GM12878 (cell line): ENCODE measurements around the gene INO80. TPM values are rescaled to one million over a fixed set of nuclear protein-coding genes. Genes with fewer than 3 reads are reported as not detected.
"Not testable (repeated sequence)": the region's sequence is repeated elsewhere in the genome, so short reads cannot be mapped to it uniquely, and the experiment has no call there.

ENCODE experiments used
- ATAC-seq: fragments of 200-7000 bp; cut with Tn5 transposase; 3 replicates; pipeline ENCODE4 v1.9.1; 2020; ENCODE audit warnings: mild to moderate bottlenecking, moderate library complexity
- BruUV-seq: library from RNA; stranded (reverse); fragments of 400-500 nt; replicated peaks from 2 replicates; lab custom pipeline; 2021; lab: Mats Ljungman, UMichigan
- CTCF ChIA-PET: fragments of 300-600 bp; sonication (Branson Sonifier 250); formaldehyde crosslinking; extraction: SDS; loops from one replicate; lab custom pipeline; 2021; ENCODE audit warnings: inconsistent platforms; lab: Yijun Ruan, JAX
- POLR2A ChIA-PET: fragments of 350-600 bp; formaldehyde crosslinking; extraction: SDS; loops from one replicate; lab custom pipeline; 2021; ENCODE audit warnings: inconsistent platforms; lab: Charles Lee
- RAD21 ChIA-PET: fragments of 300-600 bp; sonication (Branson Sonifier 250); formaldehyde crosslinking; loops from one replicate; lab custom pipeline; 2023; ENCODE audit warnings: antibody characterized with exemption; ENCODE audit not compliant: unreplicated experiment; lab: Charles Lee
- SMC1A ChIA-PET: fragments of 300-600 bp; sonication (Branson Sonifier 250); formaldehyde crosslinking; loops from one replicate; lab custom pipeline; 2023; ENCODE audit not compliant: unreplicated experiment, uncharacterized antibody; lab: Charles Lee
- DNase-seq: peaks from one replicate; pipeline ENCODE4 v3.0.0-alpha.2; 2011; ENCODE audit warnings: low read depth, low spot score
- FAIRE-seq: peaks from 3 replicates; lab custom pipeline; 2011; peaks lifted over from hg19 to GRCh38; lab: Jason Lieb, UNC
- H2AFZ ChIP-seq: 2 replicates; pipeline ENCODE4 v1.6.0; 2011; ENCODE audit warnings: low read depth, low read length, control low read depth; ENCODE audit not compliant: control insufficient read depth
- H3K27ac ChIP-seq: 2 replicates; pipeline ENCODE4 v1.5.1; 2011; ENCODE audit warnings: control low read depth; ENCODE audit not compliant: control insufficient read depth, insufficient read depth
- H3K27me3 ChIP-seq, 2 experiments: replicated peaks in 1 of 2; 2 replicates each; pipeline versions ENCODE4 v1.6.0 to v1.6.1; 2011; ENCODE audit warnings: low read length in 1 of 2; ENCODE audit not compliant: control insufficient read depth in 2 of 2, insufficient read depth in 2 of 2
- H3K36me3 ChIP-seq, 2 experiments: 2 replicates each; pipeline ENCODE4 v1.5.1; 2011; ENCODE audit warnings: low read length in 1 of 2; ENCODE audit not compliant: control insufficient read depth in 2 of 2, insufficient read depth in 2 of 2
- H3K4me1 ChIP-seq: 2 replicates; pipeline ENCODE4 v1.6.1; 2011; ENCODE audit warnings: mild to moderate bottlenecking, low read length, moderate library complexity, mixed read lengths; ENCODE audit not compliant: control insufficient read depth, insufficient read depth
- H3K4me2 ChIP-seq: 2 replicates; pipeline ENCODE4 v1.6.0; 2011; ENCODE audit warnings: control low read depth; ENCODE audit not compliant: control insufficient read depth, insufficient read depth
- H3K4me3 ChIP-seq: fragments of 200-600 bp; sonication (generic); 2 replicates; pipeline ENCODE4 v1.5.1; 2016
- H3K79me2 ChIP-seq: 2 replicates; pipeline ENCODE4 v1.6.0; 2011; ENCODE audit warnings: low read length; ENCODE audit not compliant: control insufficient read depth, insufficient read depth
- H3K9ac ChIP-seq: 2 replicates; pipeline ENCODE4 v1.8.0; 2011; ENCODE audit warnings: low read length, control low read depth, mixed read lengths; ENCODE audit not compliant: control insufficient read depth, insufficient read depth
- H3K9me3 ChIP-seq: replicated peaks from 3 replicates; pipeline ENCODE4 v1.5.1; 2011; ENCODE audit warnings: mild to moderate bottlenecking, low read length; ENCODE audit not compliant: control insufficient read depth, insufficient read depth
- H4K20me1 ChIP-seq: 2 replicates; pipeline ENCODE4 v1.6.0; 2011; ENCODE audit not compliant: control insufficient read depth, insufficient read depth
- ATF7 ChIP-seq: fragments of 450-650 bp; IDR thresholded peaks from 2 replicates; pipeline ENCODE4 v1.6.1; 2016; ENCODE audit warnings: low read depth, mild to moderate bottlenecking
- BACH1 ChIP-seq: fragments of 450-650 bp; IDR thresholded peaks from 2 replicates; pipeline ENCODE4 v1.6.1; 2017; ENCODE audit warnings: mild to moderate bottlenecking, borderline replicate concordance
- CHD1 ChIP-seq: IDR thresholded peaks from 2 replicates; pipeline ENCODE4 v1.6.1; 2012; ENCODE audit warnings: low read depth, low read length, improper control_type of control experiment
- GATAD2B ChIP-seq: fragments of 450-650 bp; conservative IDR thresholded peaks from 2 replicates; pipeline ENCODE4 v1.6.1; 2017; ENCODE audit warnings: low read depth, mild to moderate bottlenecking, moderate library complexity
- HDAC6 ChIP-seq: fragments of 200-600 bp; sonication (generic); IDR thresholded peaks from one replicate; pipeline ENCODE4 v1.8.0; 2017; ENCODE audit warnings: antibody characterized with exemption; ENCODE audit not compliant: unreplicated experiment
- HDGF ChIP-seq: fragments of 450-650 bp; IDR thresholded peaks from 2 replicates; pipeline ENCODE4 v1.6.1; 2016; ENCODE audit warnings: antibody characterized with exemption
- IKZF1 ChIP-seq: fragments of 450-650 bp; conservative IDR thresholded peaks from 2 replicates; pipeline ENCODE4 v1.6.1; 2017; ENCODE audit warnings: antibody characterized with exemption, mild to moderate bottlenecking
- IKZF2 ChIP-seq, 2 experiments: fragments of 450-650 bp; IDR thresholded peaks; 2 replicates each; pipeline ENCODE4 v1.6.1; 2017; ENCODE audit warnings: mild to moderate bottlenecking in 2 of 2, moderate library complexity in 2 of 2
- KLF5 ChIP-seq: fragments of 450-650 bp; IDR thresholded peaks from 2 replicates; pipeline ENCODE4 v1.6.1; 2014; ENCODE audit warnings: mild to moderate bottlenecking; ENCODE audit not compliant: partially characterized antibody
- MTA3 ChIP-seq: IDR thresholded peaks from 2 replicates; pipeline ENCODE4 v1.6.1; 2012; ENCODE audit warnings: low read length, inconsistent platforms, borderline replicate concordance
- MXI1 ChIP-seq: fragments of 150-350 bp; IDR thresholded peaks from 2 replicates; pipeline ENCODE4 v1.6.1; 2011; ENCODE audit warnings: low read depth, mild to moderate bottlenecking, inconsistent platforms, low read length, improper control_type of control experiment
- MYC ChIP-seq: IDR thresholded peaks from 2 replicates; pipeline ENCODE4 v1.6.1; 2011; ENCODE audit warnings: mild to moderate bottlenecking, low read length, moderate library complexity, inconsistent platforms; ENCODE audit not compliant: insufficient read depth, insufficient replicate concordance, insufficient read length, severe bottlenecking
- RB1 ChIP-seq: fragments of 450-650 bp; formaldehyde crosslinking; IDR thresholded peaks from 2 replicates; pipeline ENCODE4 v1.6.1; 2017; ENCODE audit warnings: mild to moderate bottlenecking, borderline replicate concordance
- RBBP5 ChIP-seq: fragments of 200-600 bp; sonication (generic); conservative IDR thresholded peaks from 2 replicates; pipeline ENCODE4 v1.6.1; 2016
- TBL1XR1 ChIP-seq: IDR thresholded peaks from 2 replicates; pipeline ENCODE4 v1.6.1; 2012; ENCODE audit warnings: low read depth, low read length, improper control_type of control experiment
- ZBED1 ChIP-seq: IDR thresholded peaks from 2 replicates; pipeline ENCODE4 v1.6.1; 2016; ENCODE audit warnings: borderline replicate concordance
- WGBS: methylation state at CpG from one replicate; pipeline ENCODE4 v1.1.6; 2016; ENCODE audit warnings: low lambda C conversion rate; ENCODE audit not compliant: insufficient replicate concordance, insufficient coverage; ENCODE audit errors: missing lambda C conversion rate; 5-methylcytosine and 5-hydroxymethylcytosine counted together
- in situ Hi-C: fragments of 300-500 bp; cut with MboI; formaldehyde crosslinking; loops from 9 replicates; pipeline ENCODE4 v1.14.3; 2018; ENCODE audit warnings: mixed read lengths
- intact Hi-C: fragments of 100-400 bp; cut with micrococcal nuclease; formaldehyde crosslinking; loops from one replicate; pipeline ENCODE4 v1.14.2; 2022; ENCODE audit not compliant: unreplicated experiment
- polyA plus RNA-seq, 11 experiments: library from polyadenylated mRNA; depleted of rRNA in 4 of 11; unstranded in 6 of 11; stranded (reverse) in 5 of 11; fragments of >200 nt; fragmentation: Nextera tagmentation in 4 of 11; fragmentation: Illumina TruSeq in 1 of 11; extraction: Ambion mirVana in 4 of 11; extraction: Trizol in 1 of 11; gene quantifications; 1 replicate in 1 of 11; 2 replicates in 10 of 11; pipeline versions ENCODE4 v1.2.1 to v1.2.3, GENCODE V29; 2011 to 2016; ENCODE audit warnings: inconsistent platforms in 2 of 11, missing spikeins in 2 of 11, low read depth in 1 of 11
- total RNA-seq, 4 experiments: library from RNA; depleted of rRNA in 3 of 4; stranded (reverse); fragments of >200 nt in 3 of 4; fragmentation: Illumina TruSeq in 1 of 4; extraction: Trizol in 1 of 4; gene quantifications; 2 replicates each; pipeline versions ENCODE4 v1.2.1 to v1.2.3, GENCODE V29; 2013 to 2021
- TF ChIP-seq, protein P1 (sequence below): fragments of 150-350 bp; IDR thresholded peaks from 2 replicates; pipeline ENCODE4 v1.6.1; 2016; ENCODE audit warnings: low read depth, low read length

The INO80 gene
- total and polyA plus RNA-seq, 10 of the 15 experiments (the other 5 are each of a cell fraction or from before 2014, with no cell fraction given) = 4.5 to 25.0 (median 14.2) TPM

DNA sequence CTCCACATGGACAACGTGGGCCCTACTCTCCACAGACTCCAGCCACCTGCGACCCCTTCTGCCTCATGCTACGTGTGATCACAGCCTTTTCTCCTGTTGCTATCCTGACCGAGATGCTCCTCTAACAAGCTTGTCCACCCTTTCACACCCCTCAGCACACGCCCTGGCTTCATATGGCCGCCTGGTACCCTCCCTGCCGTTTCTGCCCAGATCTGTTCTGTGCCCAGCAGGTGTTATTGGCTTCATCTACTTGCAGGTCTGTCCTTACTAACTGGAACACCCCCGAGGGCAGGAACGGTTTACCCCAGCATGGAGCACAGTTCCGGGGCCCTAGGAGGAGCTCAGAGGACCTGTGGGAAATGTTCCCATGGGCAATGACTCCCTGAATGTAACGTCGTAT is 152.9 kb downstream of the INO80 start:
- Histone ChIP-seq H3K27me3 (no peaks in the 10 kb centered on the region; a peak in 1 of 4 replicates), H3K9ac (no peak overlapping the region), H3K9me3 (no peaks in the 10 kb centered on the region), H2AFZ (no peak overlapping the region), H4K20me1 (no peaks in the 10 kb centered on the region), H3K36me3 (no peaks in the 10 kb centered on the region), H3K4me2 (no peak overlapping the region), H3K79me2 (no peaks in the 10 kb centered on the region), H3K27ac (no peak overlapping the region), H3K4me1 (no peaks in the 10 kb centered on the region), H3K4me3 (no peak overlapping the region)
- WGBS = 48% methylated on average over 12 of the region's 12 CpGs
- CTCF ChIA-PET = interaction anchor here (0.6 to 2.6 kb wide), 3 partner anchors 10 to 1190 kb away, joined by 3 to 10 read pairs (median 3); no protein-coding TSS in a partner anchor
- SMC1A ChIA-PET = interaction anchor here (0.7 to 1.2 kb wide), 2 partner anchors 12 to 19 kb away, joined by 3 read pairs; no protein-coding TSS in a partner anchor
- no peak for TF ChIP-seq GATAD2B
- TF ChIP-seq KLF5 = no peak
- TF ChIP-seq MXI1 = no peak
- no peak for TF ChIP-seq MTA3
- TF ChIP-seq IKZF2 (IDR thresholded peaks at IDR 0.05) = no peak
- no peak for TF ChIP-seq ZBED1
- no peak for TF ChIP-seq HDAC6
- TF ChIP-seq CHD1 = no peak
- TF ChIP-seq HDGF = no peak
- TF ChIP-seq TBL1XR1 = no peak
- TF ChIP-seq, protein P1, sequence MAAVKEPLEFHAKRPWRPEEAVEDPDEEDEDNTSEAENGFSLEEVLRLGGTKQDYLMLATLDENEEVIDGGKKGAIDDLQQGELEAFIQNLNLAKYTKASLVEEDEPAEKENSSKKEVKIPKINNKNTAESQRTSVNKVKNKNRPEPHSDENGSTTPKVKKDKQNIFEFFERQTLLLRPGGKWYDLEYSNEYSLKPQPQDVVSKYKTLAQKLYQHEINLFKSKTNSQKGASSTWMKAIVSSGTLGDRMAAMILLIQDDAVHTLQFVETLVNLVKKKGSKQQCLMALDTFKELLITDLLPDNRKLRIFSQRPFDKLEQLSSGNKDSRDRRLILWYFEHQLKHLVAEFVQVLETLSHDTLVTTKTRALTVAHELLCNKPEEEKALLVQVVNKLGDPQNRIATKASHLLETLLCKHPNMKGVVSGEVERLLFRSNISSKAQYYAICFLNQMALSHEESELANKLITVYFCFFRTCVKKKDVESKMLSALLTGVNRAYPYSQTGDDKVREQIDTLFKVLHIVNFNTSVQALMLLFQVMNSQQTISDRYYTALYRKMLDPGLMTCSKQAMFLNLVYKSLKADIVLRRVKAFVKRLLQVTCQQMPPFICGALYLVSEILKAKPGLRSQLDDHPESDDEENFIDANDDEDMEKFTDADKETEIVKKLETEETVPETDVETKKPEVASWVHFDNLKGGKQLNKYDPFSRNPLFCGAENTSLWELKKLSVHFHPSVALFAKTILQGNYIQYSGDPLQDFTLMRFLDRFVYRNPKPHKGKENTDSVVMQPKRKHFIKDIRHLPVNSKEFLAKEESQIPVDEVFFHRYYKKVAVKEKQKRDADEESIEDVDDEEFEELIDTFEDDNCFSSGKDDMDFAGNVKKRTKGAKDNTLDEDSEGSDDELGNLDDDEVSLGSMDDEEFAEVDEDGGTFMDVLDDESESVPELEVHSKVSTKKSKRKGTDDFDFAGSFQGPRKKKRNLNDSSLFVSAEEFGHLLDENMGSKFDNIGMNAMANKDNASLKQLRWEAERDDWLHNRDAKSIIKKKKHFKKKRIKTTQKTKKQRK = no peak
- no peak for TF ChIP-seq BACH1
- no peak for TF ChIP-seq RB1
- TF ChIP-seq RBBP5 = no peak
- TF ChIP-seq IKZF1 = no peak
- no peak for TF ChIP-seq MYC
- no peak for TF ChIP-seq ATF7
- DNase-seq = no peak
- ATAC-seq = no peak
- in situ Hi-C loops = no loop called here
- BruUV-seq = no TSS peak
- RAD21 ChIA-PET = no interaction called here
- no peak for FAIRE-seq
- intact Hi-C loops = no loop called here
- POLR2A ChIA-PET = no interaction called here

DNA sequence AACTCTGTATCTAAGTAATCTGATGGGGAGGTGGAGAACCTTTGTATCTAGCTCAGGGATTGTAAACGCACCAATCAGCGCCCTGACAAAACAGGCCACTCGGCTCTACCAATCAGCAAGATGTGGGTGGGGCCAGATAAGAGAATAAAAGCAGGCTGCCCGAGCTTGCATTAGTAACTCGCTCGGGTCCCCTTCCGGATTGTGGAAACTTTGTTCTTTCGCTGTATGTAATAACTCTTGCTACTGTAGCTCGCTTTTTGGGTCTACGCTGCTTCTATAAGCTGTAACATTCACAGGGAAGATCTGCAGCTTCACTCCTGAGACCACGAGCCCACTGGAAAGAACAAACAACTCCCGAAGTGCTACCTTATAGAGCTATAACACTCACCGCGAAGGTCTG is 153.8 kb downstream of the INO80 start:
- ChIA-PET CTCF (interaction anchor here (0.6 to 2.6 kb wide), 4 partner anchors 21 to 1191 kb away, joined by 3 to 10 read pairs (median 4); partner anchors contain the start of gene RHOV), SMC1A (interaction anchor here (0.7 kb wide), 1 partner anchor 15 kb away, joined by 3 read pairs; no protein-coding TSS in a partner anchor)
- H2AFZ ChIP-seq, H3K36me3 ChIP-seq, DNase-seq, H3K79me2 ChIP-seq, H3K9ac ChIP-seq, POLR2A ChIA-PET, ATAC-seq, H3K27ac ChIP-seq, H3K9me3 ChIP-seq, H3K4me1 ChIP-seq, RAD21 ChIA-PET, intact Hi-C loops, FAIRE-seq, H3K4me2 ChIP-seq, BruUV-seq, H3K4me3 ChIP-seq, H4K20me1 ChIP-seq, H3K27me3 ChIP-seq, in situ Hi-C loops: not testable (repeated sequence)
- 77% methylated on average over 14 of the region's 14 CpGs for WGBS
